RWPE1 (cell line): ENCODE measurements around the gene VN1R4.
"Not testable (repeated sequence)": the region's sequence is repeated elsewhere in the genome, so short reads cannot be mapped to it uniquely, and the experiment has no call there.

Experiments
- CTCF ChIA-PET: fragments of 350-600 bp; sonication (Branson Sonifier 250); formaldehyde crosslinking; extraction: SDS; loops from one replicate; lab custom pipeline; 2021; lab: Yijun Ruan, JAX
- POLR2A ChIA-PET: fragments of 400-600 bp; formaldehyde crosslinking; extraction: SDS; loops from one replicate; lab custom pipeline; 2020; ENCODE audit warnings: antibody characterized with exemption; ENCODE audit not compliant: low non-redundant PET; lab: Yijun Ruan, JAX
- DNase-seq: peaks from one replicate; pipeline ENCODE4 v3.0.0; 2012; ENCODE audit warnings: low spot score
- H3K27ac ChIP-seq: fragments of 450-650 bp; 2 replicates; pipeline ENCODE4 v1.5.1; 2017
- CTCF ChIP-seq: fragments of 450-650 bp; conservative IDR thresholded peaks from 2 replicates; pipeline ENCODE4 v1.5.1; 2017; ENCODE audit warnings: low read depth, mild to moderate bottlenecking

Gene VN1R4

GRCh38 chr19:53267623-53268022 lies at the start of gene VN1R4:
VN1R4 (minus strand) TSS chr19:53267723; CDS start chr19:53267665, 58 bp downstream.
- CTCF ChIA-PET, DNase-seq, H3K27ac ChIP-seq, POLR2A ChIA-PET: not testable (repeated sequence)

- ChIA-PET CTCF (no interaction called here), POLR2A (no interaction called here)
- no peak for DNase-seq
- no peak overlapping the region for H3K27ac ChIP-seq
- TF ChIP-seq CTCF, result no peak
Observed at GRCh38 chr19:53311897-53312296, 44.4 kb upstream of the VN1R4 start.

- CTCF ChIA-PET, result interaction anchor here (0.6 kb wide), 1 partner anchor 55 kb away, joined by 5 read pairs; no protein-coding TSS in a partner anchor
- POLR2A ChIA-PET, result no interaction called here
- H3K27ac ChIP-seq, result no peak overlapping the region
- no peak for TF ChIP-seq CTCF
- DNase-seq, result no peak
Observed at GRCh38 chr19:53311044-53311443, 43.5 kb upstream of the VN1R4 start.

- no peak for DNase-seq
- ChIA-PET POLR2A (no interaction called here), CTCF (no interaction called here)
- H3K27ac ChIP-seq, result no peak overlapping the region
- TF ChIP-seq CTCF, result no peak
Observed at GRCh38 chr19:53308339-53308811, 40.9 kb upstream of the VN1R4 start.

GRCh38 chr19:53301341-53301740 lies 33.8 kb upstream of the VN1R4 start:
- H3K27ac ChIP-seq, DNase-seq, POLR2A ChIA-PET, CTCF ChIA-PET: not testable (repeated sequence)

GRCh38 chr19:53294786-53295441 lies 27.4 kb upstream of the VN1R4 start:
- ChIA-PET CTCF (interaction anchor here (0.5 kb wide), 1 partner anchor 269 kb away, joined by 4 read pairs; no protein-coding TSS in a partner anchor), POLR2A (no interaction called here)
- DNase-seq, result no peak
- H3K27ac ChIP-seq, result no peak overlapping the region
- TF ChIP-seq CTCF, result no peak

- no peak for DNase-seq
- POLR2A ChIA-PET, result no interaction called here
- H3K27ac ChIP-seq, result no peak overlapping the region
- no peak for TF ChIP-seq CTCF
- CTCF ChIA-PET, result no interaction called here
Observed at GRCh38 chr19:53290758-53291549, 23.4 kb upstream of the VN1R4 start.
